IMR-90 (cell line): Measurements from ENCODE around the gene RAB11FIP3. TPM values are rescaled to one million over a fixed set of nuclear protein-coding genes. Genes with fewer than 3 reads are reported as not detected.
"Not testable (repeated sequence)": the region's sequence is repeated elsewhere in the genome, so short reads cannot be mapped to it uniquely, and the experiment has no call there.

ENCODE experiments used
- ATAC-seq: fragments of 200-7000 bp; cut with Tn5 transposase; 2 replicates; pipeline ENCODE4 v1.9.1; 2020; ENCODE audit warnings: low read depth, mild to moderate bottlenecking, moderate library complexity
- BruUV-seq: library from RNA; stranded (reverse); fragments of 400-500 nt; replicated peaks from 2 replicates; lab custom pipeline; 2021; lab: Mats Ljungman, UMichigan
- CTCF ChIA-PET: fragments of 300-600 bp; formaldehyde crosslinking; extraction: SDS; loops from one replicate; lab custom pipeline; 2021; ENCODE audit warnings: antibody characterized with exemption; lab: Yijun Ruan, JAX
- POLR2A ChIA-PET: fragments of 300-600 bp; sonication (Branson Sonifier 250); formaldehyde crosslinking; loops from one replicate; lab custom pipeline; 2022; ENCODE audit warnings: antibody characterized with exemption; ENCODE audit not compliant: unreplicated experiment; lab: Charles Lee
- DNase-seq: peaks from one replicate; pipeline ENCODE4 v3.0.0; 2013
- H2AFZ ChIP-seq: replicated peaks from 2 replicates; pipeline ENCODE3; 2013; ENCODE audit warnings: low read length, mild to moderate bottlenecking; ENCODE audit not compliant: poor library complexity
- H2AK5ac ChIP-seq: 2 replicates; pipeline ENCODE4 v1.6.1; 2013; ENCODE audit warnings: low read depth, low read length, inconsistent platforms
- H2AK9ac ChIP-seq: replicated peaks from 2 replicates; pipeline ENCODE3; 2013; ENCODE audit warnings: mild to moderate bottlenecking, low read depth, low read length, moderate library complexity; ENCODE audit not compliant: poor library complexity
- H2BK120ac ChIP-seq: 2 replicates; pipeline ENCODE4 v1.6.1; 2013; ENCODE audit warnings: low read depth, low read length, inconsistent platforms
- H2BK15ac ChIP-seq: 3 replicates; pipeline ENCODE4 v1.6.1; 2013; ENCODE audit warnings: low read depth, low read length, inconsistent platforms
- H2BK20ac ChIP-seq: 2 replicates; pipeline ENCODE4 v1.6.1; 2013; ENCODE audit warnings: low read depth, mild to moderate bottlenecking, inconsistent platforms, low read length, moderate library complexity
- H2BK5ac ChIP-seq: 2 replicates; pipeline ENCODE4 v1.6.1; 2013; ENCODE audit warnings: mild to moderate bottlenecking, low read depth, low read length, inconsistent platforms; ENCODE audit not compliant: poor library complexity, severe bottlenecking
- H3K14ac ChIP-seq: replicated peaks from 2 replicates; pipeline ENCODE4 v1.6.1; 2013; ENCODE audit warnings: low read depth, low read length, inconsistent platforms
- H3K18ac ChIP-seq: 2 replicates; pipeline ENCODE4 v1.6.1; 2013; ENCODE audit warnings: low read depth, low read length, control low read depth
- H3K23ac ChIP-seq: 2 replicates; pipeline ENCODE4 v1.6.1; 2013; ENCODE audit warnings: low read depth, low read length, inconsistent platforms
- H3K27ac ChIP-seq: 2 replicates; pipeline ENCODE4 v1.5.1; 2013; ENCODE audit warnings: mild to moderate bottlenecking, control low read depth, low read length; ENCODE audit not compliant: insufficient read depth
- H3K27me3 ChIP-seq: 2 replicates; pipeline ENCODE4 v1.6.1; 2013; ENCODE audit warnings: low read length; ENCODE audit not compliant: control insufficient read depth, insufficient read depth
- H3K36me3 ChIP-seq: 2 replicates; pipeline ENCODE4 v1.6.1; 2013; ENCODE audit warnings: low read length, mixed read lengths; ENCODE audit not compliant: control insufficient read depth, insufficient read depth
- H3K4ac ChIP-seq: 2 replicates; pipeline ENCODE4 v1.6.1; 2013; ENCODE audit warnings: low read depth, low read length, inconsistent platforms
- H3K4me1 ChIP-seq: 2 replicates; pipeline ENCODE4 v1.6.1; 2013; ENCODE audit warnings: low read length, mixed read lengths; ENCODE audit not compliant: control insufficient read depth, insufficient read depth
- H3K4me2 ChIP-seq: 2 replicates; pipeline ENCODE4 v1.6.1; 2013; ENCODE audit warnings: low read depth, mild to moderate bottlenecking, control low read depth, low read length, moderate library complexity
- H3K4me3 ChIP-seq: 2 replicates; pipeline ENCODE4 v1.5.1; 2013; ENCODE audit warnings: low read depth, mild to moderate bottlenecking, control low read depth, low read length, moderate library complexity; ENCODE audit not compliant: insufficient read depth
- H3K56ac ChIP-seq: 2 replicates; pipeline ENCODE4 v1.6.1; 2013; ENCODE audit warnings: low read length, inconsistent platforms; ENCODE audit not compliant: insufficient read depth; ENCODE audit errors: extremely low read depth
- H3K79me1 ChIP-seq, 2 experiments: 2 replicates each; pipeline ENCODE4 v1.6.1; 2013; ENCODE audit warnings: low read length in 2 of 2, inconsistent platforms in 1 of 2, low read depth in 1 of 2
- H3K9ac ChIP-seq: 2 replicates; pipeline ENCODE4 v1.6.1; 2013; ENCODE audit warnings: low read depth, low read length, control low read depth
- H3K9me1 ChIP-seq: 2 replicates; pipeline ENCODE4 v1.6.1; 2013; ENCODE audit warnings: low read length, inconsistent platforms; ENCODE audit not compliant: insufficient read depth
- H3K9me3 ChIP-seq: 2 replicates; pipeline ENCODE4 v1.6.1; 2013; ENCODE audit warnings: low read length; ENCODE audit not compliant: control insufficient read depth, insufficient read depth
- H4K20me1 ChIP-seq: 2 replicates; pipeline ENCODE4 v1.6.1; 2013; ENCODE audit warnings: low read length, inconsistent platforms; ENCODE audit not compliant: insufficient read depth
- H4K5ac ChIP-seq: 2 replicates; pipeline ENCODE4 v1.6.1; 2013; ENCODE audit warnings: mild to moderate bottlenecking, low read depth, low read length, control low read depth
- H4K8ac ChIP-seq, 2 experiments: 2 replicates each; pipeline ENCODE4 v1.6.1; 2013; ENCODE audit warnings: low read depth in 2 of 2, low read length in 2 of 2, control low read depth in 1 of 2, inconsistent platforms in 1 of 2
- H4K91ac ChIP-seq: 2 replicates; pipeline ENCODE4 v1.6.1; 2013; ENCODE audit warnings: low read depth, low read length, inconsistent platforms; ENCODE audit not compliant: insufficient read depth
- WGBS, 2 experiments: methylation state at CpG; one replicate each; pipeline versions ENCODE4 v1.1.5 to v1.1.7; 2013; ENCODE audit warnings: missing lambda C conversion rate in 2 of 2; ENCODE audit not compliant: insufficient read length in 1 of 2; ENCODE audit errors: extremely low coverage in 2 of 2; 5-methylcytosine and 5-hydroxymethylcytosine counted together
- dilution Hi-C: fragments of 300-500 bp; cut with HindIII; formaldehyde crosslinking; loops from one replicate; pipeline ENCODE4 v1.14.3; 2018; ENCODE audit warnings: low sequenced_read_pairs; ENCODE audit not compliant: unreplicated experiment
- in situ Hi-C: fragments of 300-500 bp; cut with MboI; formaldehyde crosslinking; loops from 3 replicates; pipeline ENCODE4 v1.14.3; 2019; ENCODE audit warnings: low sequenced_read_pairs, inconsistent platforms, mixed read lengths
- intact Hi-C: fragments of 100-400 bp; cut with micrococcal nuclease; formaldehyde crosslinking; loops from 2 replicates; pipeline ENCODE4 v1.10.0; 2022
- polyA plus RNA-seq, 3 experiments: library from polyadenylated mRNA; depleted of rRNA; stranded (reverse); fragments of >200 nt; gene quantifications; 2 replicates each; pipeline ENCODE4 v1.2.3, GENCODE V29; 2012; ENCODE audit warnings: low replicate concordance in 1 of 3
- total RNA-seq: library from RNA; depleted of rRNA; stranded (reverse); fragments of >200 nt; gene quantifications from 2 replicates; pipeline ENCODE4 v1.2.3, GENCODE V29; 2012

The RAB11FIP3 gene
- total and polyA plus RNA-seq, 2 of the 4 experiments (the other 2 are of a cell fraction), result 7.5 to 22.5 TPM

DNA sequence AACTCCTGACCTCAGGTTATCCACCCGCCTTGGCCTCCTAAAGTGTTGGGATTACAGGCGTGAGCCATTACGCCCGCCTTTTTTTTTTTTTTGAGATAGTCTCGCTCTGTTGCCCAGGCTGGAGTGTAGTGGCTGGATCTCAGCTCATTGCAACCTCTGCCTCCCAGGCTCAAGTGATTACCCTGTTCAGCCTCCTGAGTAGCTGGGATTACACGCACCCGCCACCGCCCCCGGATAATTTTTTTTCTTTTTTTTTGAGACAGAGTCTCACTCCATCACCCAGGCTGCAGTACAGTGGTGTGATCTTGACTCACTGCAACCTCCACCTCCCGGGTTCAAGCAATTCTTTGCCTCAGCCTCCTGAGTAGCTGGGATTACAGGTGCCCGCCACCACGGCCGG lies 3.3 kb upstream of the RAB11FIP3 start:
- H4K5ac ChIP-seq, H3K9me1 ChIP-seq, H3K23ac ChIP-seq, H3K18ac ChIP-seq, H3K27me3 ChIP-seq, H3K9ac ChIP-seq, POLR2A ChIA-PET, H3K27ac ChIP-seq, H2BK5ac ChIP-seq, DNase-seq, H4K91ac ChIP-seq, H4K8ac ChIP-seq, H3K56ac ChIP-seq, in situ Hi-C loops, H3K4me2 ChIP-seq, H2AFZ ChIP-seq, dilution Hi-C loops, ATAC-seq, H4K20me1 ChIP-seq, H3K14ac ChIP-seq, intact Hi-C loops, H3K9me3 ChIP-seq, H3K4ac ChIP-seq, BruUV-seq, H2AK9ac ChIP-seq, H2BK120ac ChIP-seq, H3K4me3 ChIP-seq, H2AK5ac ChIP-seq, H2BK15ac ChIP-seq, H3K36me3 ChIP-seq, H2BK20ac ChIP-seq: not testable (repeated sequence)
- CTCF ChIA-PET, result interaction anchor here (0.6 kb wide), 1 partner anchor 27 kb away, joined by 3 read pairs; no protein-coding TSS in a partner anchor
- H3K79me1 ChIP-seq, result peaks cover 8 to 21% of the 10 kb centered on the region in 2 experiments; a peak in 3 of 4 replicates
- no CpG with 5 or more reads among the region's 13 CpGs for WGBS, 2 experiments
- peaks cover 12% of the 10 kb centered on the region for H3K4me1 ChIP-seq
